Measurements from ENCODE around the gene MKX.

Gene MKX

DNA sequence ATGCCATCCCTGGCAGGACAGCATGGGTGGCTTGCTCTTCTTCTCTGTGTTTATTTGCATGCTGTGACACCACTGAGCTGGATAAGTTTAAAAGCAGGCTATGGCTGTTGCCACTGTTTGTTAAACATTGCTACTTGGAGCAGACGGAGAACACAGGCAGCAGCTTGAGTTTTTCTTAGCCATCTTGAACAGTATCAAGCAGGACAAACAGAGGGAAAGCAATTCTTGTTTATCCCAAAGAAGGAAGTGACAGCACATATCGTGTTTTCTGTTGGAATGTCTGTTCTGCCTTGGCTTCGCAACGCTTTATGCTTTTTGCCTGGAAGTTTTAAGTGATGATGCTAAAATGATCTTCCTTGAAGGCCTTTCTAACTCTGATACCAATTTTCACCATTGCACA, 73.8 kb downstream of the MKX start:
- TF ChIP-seq, protein P1, sequence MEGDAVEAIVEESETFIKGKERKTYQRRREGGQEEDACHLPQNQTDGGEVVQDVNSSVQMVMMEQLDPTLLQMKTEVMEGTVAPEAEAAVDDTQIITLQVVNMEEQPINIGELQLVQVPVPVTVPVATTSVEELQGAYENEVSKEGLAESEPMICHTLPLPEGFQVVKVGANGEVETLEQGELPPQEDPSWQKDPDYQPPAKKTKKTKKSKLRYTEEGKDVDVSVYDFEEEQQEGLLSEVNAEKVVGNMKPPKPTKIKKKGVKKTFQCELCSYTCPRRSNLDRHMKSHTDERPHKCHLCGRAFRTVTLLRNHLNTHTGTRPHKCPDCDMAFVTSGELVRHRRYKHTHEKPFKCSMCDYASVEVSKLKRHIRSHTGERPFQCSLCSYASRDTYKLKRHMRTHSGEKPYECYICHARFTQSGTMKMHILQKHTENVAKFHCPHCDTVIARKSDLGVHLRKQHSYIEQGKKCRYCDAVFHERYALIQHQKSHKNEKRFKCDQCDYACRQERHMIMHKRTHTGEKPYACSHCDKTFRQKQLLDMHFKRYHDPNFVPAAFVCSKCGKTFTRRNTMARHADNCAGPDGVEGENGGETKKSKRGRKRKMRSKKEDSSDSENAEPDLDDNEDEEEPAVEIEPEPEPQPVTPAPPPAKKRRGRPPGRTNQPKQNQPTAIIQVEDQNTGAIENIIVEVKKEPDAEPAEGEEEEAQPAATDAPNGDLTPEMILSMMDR (IDR thresholded peaks at IDR 0.05; ENCODE audit: low read depth, low read length) = no peak
- no peak overlapping the region for H3K4me3 ChIP-seq (ENCODE audit: low read depth, low read length)

DNA sequence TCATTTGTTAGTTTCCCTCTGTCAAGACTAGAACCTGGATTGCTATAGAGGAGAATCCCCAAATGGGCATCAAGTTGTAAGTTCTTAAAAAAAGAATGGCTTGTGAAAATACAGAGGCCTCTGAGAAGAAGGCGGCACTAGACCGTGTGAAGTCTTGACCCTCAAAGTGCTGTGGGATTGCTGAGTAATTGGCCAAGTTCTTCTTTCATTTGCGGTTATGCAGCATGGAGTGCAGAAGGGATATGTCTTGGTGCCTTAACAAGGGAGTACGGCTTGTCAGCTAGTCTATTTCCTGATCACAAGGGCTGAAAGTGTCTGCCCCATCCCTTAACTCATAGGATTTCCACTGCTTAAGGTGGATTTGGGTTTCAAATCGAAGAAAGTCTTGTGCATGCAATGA, 81.2 kb downstream of the MKX start:
- TF ChIP-seq, protein P1 (IDR thresholded peaks at IDR 0.05; ENCODE audit: low read depth, low read length) = no peak
- H3K4me3 ChIP-seq (ENCODE audit: low read depth, low read length) = no peak overlapping the region

DNA sequence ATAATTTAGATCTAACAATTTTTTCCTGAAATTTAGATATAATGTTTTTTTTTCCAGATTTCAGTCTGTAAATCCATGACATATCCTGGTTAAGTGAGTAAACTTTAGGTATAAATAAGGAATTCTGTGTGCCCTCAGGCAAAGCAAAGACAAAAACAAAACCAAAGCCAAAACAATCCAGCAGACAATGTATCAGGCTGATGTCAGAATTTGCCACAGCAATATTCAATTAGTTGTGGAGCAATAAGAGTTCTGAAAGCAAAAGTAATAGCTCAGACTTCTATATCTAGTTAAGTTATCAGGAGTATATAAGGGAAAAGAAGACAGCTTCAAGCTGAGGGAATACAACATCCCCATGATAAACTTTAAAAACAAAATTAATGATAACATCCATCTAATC, 82.0 kb downstream of the MKX start:
- TF ChIP-seq, protein P1 (IDR thresholded peaks at IDR 0.05; ENCODE audit: low read depth, low read length) = no peak
- no peak overlapping the region for H3K4me3 ChIP-seq (ENCODE audit: low read depth, low read length)

DNA sequence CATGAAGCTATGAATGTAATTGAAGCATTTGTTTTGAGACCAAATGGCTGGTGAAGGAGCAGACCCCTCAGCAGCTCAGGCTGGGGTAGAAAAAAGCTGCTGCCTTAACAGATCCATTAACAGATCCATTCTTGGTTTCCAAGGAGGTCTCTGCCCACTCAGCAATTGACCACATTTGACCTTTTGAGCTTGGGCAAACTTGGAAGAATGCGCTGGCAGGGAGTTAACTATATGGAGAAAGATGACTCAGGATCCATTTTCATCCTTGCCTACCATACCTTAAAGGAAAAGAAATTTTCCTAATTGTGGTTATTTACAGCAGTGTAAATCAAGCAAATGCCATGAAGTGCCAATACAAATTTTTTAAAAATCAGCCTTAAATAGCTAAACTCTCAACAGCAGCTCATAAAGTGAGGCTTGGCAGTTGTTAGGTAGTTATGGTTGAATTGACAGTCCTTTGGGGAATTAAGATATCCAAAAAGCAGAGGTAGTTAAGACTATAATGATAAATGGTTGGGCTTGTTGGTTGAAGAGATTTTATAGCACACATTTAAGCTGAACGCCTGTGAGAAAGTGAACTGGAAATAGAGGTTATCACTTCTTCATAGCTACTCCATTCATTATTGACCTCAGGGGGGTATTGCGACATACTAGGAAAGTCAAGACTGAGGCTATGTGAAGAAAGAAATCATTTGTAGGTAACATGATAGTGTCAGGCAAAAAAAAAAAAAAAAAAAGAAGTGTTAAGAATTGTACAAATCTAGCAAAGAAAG, 83.9 kb downstream of the MKX start:
- TF ChIP-seq, protein P1 (IDR thresholded peaks at IDR 0.05; ENCODE audit: low read depth, low read length) = no peak
- H3K4me3 ChIP-seq (ENCODE audit: low read depth, low read length) = no peak overlapping the region

DNA sequence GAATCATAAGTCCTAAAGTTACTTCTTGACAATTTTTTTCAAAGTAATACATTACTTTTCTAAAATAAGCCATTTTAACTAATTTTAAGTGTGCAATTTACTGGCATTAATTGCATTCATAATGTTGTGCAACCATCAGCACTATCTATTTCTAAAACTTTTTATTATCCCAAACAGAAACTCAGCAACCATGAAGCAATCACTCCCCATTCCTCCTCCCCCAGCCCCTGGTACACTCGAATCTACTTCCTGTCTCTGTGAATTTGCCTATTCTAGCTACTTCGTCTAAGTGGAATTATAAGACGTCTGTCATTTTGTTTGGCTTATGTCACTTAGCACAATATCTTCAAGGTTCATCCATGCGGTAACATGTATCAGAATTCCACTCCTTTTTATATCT, 84.9 kb downstream of the MKX start:
- H3K4me3 ChIP-seq (ENCODE audit: low read depth, low read length) = no peak overlapping the region
- TF ChIP-seq, protein P1 (IDR thresholded peaks at IDR 0.05; ENCODE audit: low read depth, low read length) = no peak

GRCh38 chr10:27660268-27660667, 85.4 kb downstream of the MKX start:
- TF ChIP-seq, protein P1 (IDR thresholded peaks at IDR 0.05; ENCODE audit: low read depth, low read length) = no peak
- H3K4me3 ChIP-seq (ENCODE audit: low read depth, low read length) = no peak overlapping the region

- H3K4me3 ChIP-seq (ENCODE audit: low read depth, low read length) = no peak overlapping the region
- TF ChIP-seq, protein P1 (IDR thresholded peaks at IDR 0.05; ENCODE audit: low read depth, low read length) = no peak
Observed at GRCh38 chr10:27659786-27660185, 85.8 kb downstream of the MKX start.

All from WI38 (cell line).